Left kidney (tissue), 8 donors: ENCODE data around the gene SMCO3. TPM values are rescaled to one million over a fixed set of nuclear protein-coding genes. Genes with fewer than 3 reads are reported as not detected.

Experiments
- DNase-seq: peaks from one replicate; pipeline ENCODE4 v3.0.0-alpha.2; 2013
- long read RNA-seq, 8 donors: transcript quantifications; one replicate each; lab custom pipeline, GENCODE V29; 2026
- polyA plus RNA-seq: library from polyadenylated mRNA; unstranded; fragments of 120-200 nt; gene quantifications from one replicate; pipeline ENCODE4 v1.2.1, GENCODE V29; 2013; ENCODE audit not compliant: insufficient read length

The SMCO3 gene
- 2.1 TPM for polyA plus RNA-seq
- long read RNA-seq, donor 1: 0 reads
- long read RNA-seq, donor 2, partial matches to known transcripts: 6 of 7 reads
- long read RNA-seq, donor 2, other reads (novel, unspliced or antisense): 0 of 7 reads
- long read RNA-seq, donor 3, partial matches to known transcripts: 0 of 1 reads
- long read RNA-seq, donor 3, other reads (novel, unspliced or antisense): 0 of 1 reads
- long read RNA-seq, donor 4: 0 reads
- long read RNA-seq, donor 5, partial matches to known transcripts: 15 of 25 reads
- long read RNA-seq, donor 5, other reads (novel, unspliced or antisense): 7 of 25 reads
- long read RNA-seq, donor 6: 0 reads
- long read RNA-seq, donor 7, partial matches to known transcripts: 0 of 2 reads
- long read RNA-seq, donor 7, other reads (novel, unspliced or antisense): 0 of 2 reads
- long read RNA-seq, donor 8, partial matches to known transcripts: 0 of 1 reads
- long read RNA-seq, donor 8, other reads (novel, unspliced or antisense): 0 of 1 reads

DNA sequence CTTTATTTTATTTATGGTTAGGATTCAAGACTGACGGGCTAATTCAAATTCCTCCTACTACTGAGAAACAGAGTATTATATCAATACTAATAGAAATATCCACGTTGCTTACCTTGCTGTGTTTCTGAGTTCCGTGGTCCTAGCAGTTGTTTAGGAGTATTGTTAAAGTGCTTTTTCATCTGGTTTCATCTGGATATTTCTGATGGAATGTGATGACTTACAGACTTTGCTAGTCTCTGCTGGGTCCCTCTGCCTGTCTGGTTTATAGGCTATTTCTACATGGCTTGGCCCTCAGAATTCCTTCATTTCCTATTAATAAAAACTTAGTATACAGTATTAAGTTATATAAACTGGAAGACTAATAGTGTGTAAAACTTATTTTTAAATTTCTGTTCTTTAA lies at the start of gene SMCO3:
Gene SMCO3 (minus strand): TSS at position 169 of the 400 bp plus-strand sequence. CDS start 7,502 bp downstream, outside the sequence.
- no peak for DNase-seq

DNA sequence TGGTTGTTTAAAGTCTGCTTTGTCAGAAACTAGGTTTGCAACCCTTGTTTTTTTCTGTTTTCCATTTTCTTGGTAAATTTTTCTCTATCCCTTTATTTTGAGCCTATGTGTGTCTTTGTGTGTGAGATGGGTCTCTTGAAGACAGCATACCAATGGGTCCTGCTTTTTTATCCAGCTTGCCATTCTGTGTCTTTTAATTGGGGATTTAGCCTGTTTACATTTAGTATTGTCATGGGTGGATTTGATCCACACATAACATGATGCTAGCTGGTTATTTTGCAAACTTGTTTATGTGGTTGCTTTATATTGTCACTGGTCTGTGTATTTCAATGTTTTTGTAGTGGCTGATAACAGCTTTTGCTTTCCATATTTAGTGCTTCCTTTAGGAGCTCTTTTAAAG lies 46.5 kb upstream of the SMCO3 start:
- no peak for DNase-seq

DNA sequence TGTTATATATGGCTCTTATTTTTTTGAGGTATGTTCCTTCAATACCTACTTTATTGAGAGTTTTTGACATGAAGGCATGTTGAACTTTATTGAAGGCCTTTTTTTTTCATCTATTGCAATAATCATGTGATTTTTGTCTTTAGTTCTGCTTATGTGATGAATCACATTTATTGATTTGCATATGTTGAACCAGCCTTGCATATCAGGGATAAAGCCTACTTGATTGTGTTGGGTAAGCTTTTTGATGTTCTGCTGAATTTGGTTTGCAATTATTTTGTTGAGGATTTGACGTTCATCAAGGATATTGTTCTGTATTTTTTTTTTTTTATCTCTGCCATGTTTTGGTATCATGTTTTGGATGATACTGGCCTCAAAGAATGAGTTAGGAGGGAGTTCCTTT lies 44.5 kb upstream of the SMCO3 start:
- no peak for DNase-seq

DNA sequence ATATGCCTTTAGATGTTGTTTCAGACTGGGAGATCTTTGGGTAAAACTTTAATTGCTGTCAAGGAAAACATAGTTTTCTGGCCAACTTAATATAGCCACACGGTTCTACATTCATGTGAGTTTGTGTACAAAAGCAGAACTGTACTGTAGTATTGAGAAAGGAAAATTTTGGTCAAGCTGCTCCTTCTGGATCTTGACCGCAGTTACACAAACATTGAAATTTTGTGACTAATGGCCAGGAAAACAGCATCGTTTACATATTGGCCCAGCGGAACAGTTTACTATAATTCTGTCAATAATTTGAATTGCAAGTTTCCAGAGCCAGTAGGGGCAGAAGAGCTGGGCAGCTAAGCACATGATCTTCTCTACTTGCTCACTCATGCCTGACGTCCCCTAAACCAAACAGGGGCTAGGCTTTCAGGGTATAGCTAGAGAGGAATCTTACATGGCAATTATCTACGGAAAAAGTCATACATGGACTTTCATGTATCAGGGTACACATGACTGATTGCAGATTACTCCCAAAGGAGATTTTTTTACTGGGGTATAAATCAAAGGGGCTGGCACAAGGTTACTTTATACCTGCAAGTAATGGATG lies 40.7 kb upstream of the SMCO3 start:
- DNase-seq: peak; percentile 46

DNA sequence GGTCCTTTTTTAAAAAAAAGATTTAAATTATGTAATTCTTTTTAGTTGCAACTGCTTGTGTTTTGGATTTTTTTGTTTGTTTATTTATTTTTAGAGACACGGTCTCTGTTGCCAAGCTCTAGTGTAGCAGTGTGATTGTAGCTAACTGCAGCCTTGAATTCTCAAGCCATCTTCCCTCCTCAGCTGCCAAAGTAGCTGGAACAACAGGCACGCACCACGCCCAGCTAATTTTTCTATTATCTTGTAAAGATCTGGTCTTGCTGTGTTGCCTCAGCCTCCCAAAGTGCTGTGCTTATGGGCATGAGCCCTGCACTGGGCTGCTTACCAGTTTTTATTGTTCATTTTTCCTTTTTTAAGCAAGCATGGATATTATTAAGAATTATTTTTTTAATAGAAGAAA lies 40.0 kb upstream of the SMCO3 start:
- no peak for DNase-seq

DNA sequence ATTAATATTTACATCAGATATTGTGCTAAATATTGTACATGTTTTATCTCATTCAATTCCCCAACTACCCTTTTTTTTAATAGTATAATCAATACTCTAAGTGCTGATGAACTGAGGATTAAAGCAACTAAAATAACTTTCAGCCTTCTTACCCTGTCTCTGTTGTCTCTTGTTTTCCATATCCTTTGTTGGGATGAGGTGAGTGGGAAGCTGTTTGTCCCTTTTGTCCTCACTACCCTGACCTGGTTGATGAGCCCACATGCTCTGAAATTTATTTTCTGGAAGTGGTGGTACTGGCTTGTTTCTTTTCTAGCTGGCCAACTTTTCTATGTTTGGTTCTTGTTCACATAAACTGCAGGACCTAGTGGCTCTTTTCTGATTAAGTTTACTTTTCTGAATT lies 38.9 kb upstream of the SMCO3 start:
- no peak for DNase-seq

DNA sequence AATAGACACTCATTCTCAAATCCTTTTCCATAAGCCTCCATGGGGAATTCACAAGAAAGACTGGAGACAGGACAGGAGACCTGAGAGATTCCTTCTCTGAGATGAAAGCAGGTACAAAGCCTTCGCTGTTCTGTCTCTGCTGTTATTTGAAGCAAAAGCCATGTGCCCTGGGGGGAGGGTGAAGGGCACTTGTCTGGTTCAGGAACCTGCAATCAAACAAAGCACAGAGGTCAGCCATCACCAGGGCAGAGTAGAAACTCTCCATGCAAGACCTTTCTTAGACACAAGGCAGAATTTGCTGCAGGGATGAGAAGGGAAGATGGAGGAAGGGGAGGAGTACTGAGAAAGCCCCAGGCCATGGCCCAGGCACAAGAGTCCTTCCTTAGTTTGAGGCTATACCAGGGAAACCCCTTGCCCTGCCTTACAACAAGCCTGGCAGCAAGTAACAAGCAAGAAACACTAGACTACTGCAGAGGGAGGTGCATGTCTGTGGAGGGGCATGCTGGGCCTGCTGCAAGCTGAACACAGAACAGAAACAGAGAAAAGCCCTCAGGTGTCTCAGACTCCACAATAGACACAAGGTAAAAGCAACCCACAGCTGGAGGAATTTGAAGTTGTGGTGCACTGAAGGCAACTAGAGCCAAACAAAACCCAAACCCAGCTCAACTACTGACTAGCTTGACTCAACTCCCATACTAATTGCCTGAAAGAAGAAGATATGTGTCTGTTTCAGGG lies 37.1 kb upstream of the SMCO3 start:
- no peak for DNase-seq

DNA sequence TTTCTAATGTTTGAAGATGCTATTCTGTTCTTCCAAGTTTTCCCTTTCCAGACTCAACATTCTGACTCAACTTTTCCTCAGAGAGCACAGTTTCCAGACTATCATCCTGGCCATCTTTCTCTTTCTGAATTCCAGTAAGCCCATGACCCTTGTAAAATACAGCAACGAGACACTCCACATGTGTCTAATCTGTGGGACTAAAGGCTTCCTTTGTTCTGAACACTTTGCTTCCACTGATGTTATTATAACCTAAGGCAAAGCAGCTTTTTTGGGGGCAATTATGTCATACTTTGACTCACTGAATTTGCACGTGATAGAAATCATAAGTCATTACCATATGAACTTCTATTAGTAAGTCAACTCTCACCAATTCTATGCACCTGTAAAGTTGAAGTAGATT lies 35.7 kb upstream of the SMCO3 start:
- no peak for DNase-seq

DNA sequence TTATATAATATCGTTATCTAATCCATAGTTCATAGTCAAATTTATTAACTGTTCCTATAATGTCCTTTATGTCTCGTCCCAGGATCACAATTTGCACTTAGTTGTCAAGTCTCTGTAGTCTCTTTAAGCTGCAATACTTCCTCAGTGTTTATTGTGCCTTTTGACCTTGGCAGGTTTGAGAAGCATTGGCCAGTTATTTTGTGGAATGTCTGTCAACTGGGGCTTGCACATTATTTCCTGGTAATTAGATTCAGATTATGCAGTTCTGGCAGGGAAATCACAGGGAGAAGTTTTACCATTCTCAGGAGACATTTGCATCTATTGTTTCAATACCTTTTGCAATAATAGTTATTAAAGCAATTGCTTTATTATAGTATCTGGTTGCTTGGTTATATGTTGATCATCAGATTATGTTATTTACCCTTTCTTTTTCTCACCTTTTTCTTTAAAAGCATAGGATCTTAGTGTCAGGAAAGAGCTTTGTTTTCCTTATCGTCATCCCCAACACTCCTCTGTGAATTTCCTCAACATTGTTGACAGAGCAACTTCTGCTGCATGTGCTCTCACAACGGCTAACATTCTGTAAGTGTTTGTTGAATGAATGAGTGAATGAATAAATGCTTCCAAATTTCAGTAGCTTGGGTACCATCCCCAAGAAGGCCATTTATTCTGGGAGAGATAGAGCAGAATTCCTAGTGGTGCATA lies 33.0 kb upstream of the SMCO3 start:
- no peak for DNase-seq

DNA sequence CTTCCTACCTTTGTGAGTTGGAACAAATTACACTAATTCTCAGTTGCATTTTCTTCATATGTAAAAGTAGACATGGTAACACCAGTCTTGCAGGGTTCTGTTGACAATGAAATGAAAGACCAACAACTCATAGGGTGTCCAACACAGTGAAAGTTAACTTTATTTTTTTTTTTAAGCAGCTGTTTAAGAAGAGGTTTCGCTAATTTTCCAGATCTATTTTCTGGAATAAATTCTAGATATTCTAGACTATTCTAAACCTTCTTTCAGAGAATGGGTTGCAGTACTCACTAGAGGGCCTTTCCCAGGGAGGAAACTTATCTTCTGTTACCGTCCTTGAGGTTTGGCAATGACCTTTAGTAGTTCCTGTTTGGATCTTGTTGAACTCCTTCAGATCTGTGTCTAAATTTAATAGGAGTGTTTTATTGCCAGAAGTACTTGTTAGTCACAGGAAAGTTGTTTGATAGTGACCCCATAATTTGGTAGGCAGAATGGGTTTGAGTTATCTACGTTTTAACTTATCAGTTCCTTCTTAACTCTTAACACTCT lies 32.1 kb upstream of the SMCO3 start:
- DNase-seq: no peak

DNA sequence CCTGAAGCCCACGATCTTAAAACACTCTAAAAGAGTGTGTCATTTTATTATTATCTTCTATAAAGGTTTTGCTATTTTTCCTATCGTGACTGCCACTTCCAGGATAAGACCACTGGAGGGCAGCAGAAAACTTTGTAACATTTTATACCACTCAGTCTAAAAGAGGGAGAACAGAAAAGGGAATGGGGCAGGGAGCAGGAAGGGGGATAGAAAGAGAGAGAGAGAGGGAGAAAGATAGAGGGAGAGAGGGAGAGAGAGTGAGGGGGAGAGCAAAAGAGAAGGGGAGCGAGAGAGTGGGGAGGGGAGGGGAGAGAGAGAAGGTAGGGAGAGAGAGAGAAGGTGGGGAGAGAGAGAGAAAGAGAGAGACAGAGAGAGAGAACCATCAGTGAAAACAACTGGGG lies 31.4 kb upstream of the SMCO3 start:
- peak; percentile 72 for DNase-seq

DNA sequence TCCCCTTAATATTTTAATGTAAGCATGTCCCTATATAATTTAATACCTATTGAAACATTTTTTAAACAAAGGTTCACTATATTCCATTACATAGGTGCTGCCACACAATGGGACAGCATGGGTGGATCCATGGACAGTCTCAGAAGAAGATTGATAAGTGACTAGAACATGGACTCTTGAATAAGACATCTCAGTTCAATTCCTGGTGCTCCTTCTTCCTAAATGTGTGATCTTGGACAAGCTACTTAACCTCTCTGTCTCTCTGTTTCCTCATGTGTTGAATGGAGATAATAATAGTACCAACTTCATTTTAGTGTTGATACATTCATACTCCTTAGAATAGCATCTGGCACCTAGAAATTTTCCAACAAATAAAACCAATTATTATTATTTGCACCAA lies 30.4 kb upstream of the SMCO3 start:
- no peak for DNase-seq

DNA sequence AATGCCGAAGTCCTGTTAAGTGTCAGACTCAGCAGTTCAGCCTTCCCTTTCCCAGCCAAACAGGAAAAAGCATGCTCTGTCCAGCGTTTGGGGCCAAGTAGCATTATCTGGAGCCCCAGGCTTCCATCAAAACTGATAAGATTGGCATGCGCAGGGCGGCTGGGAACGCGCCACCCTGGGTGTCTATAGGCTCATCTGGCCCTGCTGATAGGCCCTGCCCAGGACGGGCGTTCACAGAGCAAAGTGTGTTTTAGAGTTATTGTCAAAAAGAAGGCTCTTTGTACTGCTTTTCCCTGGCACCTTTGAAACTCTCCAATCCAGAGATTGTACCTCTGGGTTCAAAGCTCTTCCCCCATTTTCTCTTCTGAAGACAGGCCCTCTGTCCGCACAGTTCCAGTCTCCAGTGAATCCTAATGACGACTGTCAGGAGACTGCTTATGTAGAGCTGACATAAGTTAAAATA lies 29.5 kb upstream of the SMCO3 start, which contains the start of gene ART4:
Gene ART4 (minus strand): TSS at position 102 of the 463 bp plus-strand sequence. CDS start 413 bp downstream, outside the sequence.
- DNase-seq: no peak

DNA sequence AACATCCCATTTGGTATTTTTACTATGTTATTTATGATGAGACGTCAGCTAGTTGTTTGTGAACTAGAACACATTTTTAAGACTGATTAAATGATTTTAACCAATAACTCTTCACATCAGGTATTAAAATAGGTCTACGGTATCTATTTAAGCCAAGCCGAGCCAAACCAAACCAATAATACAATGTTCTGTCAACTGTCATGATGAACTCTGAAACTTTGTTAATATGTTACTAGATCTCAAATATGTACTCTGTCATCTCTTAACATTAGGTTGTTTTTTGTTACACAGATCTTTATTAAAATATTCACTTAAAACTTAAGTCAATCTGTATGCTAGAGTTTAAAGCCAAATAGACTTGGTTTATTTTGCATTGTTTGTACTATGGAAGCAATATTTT lies 28.3 kb upstream of the SMCO3 start:
- no peak for DNase-seq

DNA sequence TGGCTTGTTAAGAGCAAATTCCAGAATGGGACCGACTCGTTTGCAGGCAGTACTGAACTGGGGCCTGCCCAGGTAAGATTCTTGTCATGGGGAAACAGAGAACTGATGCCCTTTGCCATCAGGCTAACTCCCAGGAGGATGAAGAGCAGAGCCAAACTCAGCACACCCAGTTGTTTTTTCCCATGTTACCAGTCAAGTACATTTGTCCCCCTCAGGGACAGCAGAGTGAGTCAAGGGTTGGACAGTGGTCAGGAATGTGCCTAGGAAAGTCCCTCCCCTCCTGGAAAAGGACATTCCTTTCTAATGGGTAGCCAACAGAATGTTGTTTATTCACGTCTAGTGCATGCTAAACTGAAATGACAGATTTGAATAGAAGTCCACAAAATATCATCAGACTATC lies 27.8 kb upstream of the SMCO3 start:
- no peak for DNase-seq

DNA sequence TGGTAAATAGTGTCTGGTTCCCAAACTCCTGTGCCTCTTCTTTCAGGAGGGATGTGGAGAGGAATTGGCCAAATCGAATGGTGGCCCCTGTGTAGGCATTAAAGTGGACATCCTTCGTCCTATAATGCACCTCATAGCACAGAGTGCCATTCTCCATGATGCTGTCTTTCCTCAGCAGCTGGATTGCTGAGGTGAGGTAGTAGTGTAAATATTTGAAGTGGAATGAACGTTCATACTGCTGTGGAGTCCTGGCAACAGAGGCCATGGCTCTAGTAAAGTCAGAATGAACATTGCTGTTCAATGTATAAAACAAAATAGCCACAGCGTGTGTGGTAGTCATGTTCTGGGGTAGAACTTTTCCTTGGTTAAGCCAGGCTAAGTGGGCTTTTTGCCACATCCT lies 26.6 kb upstream of the SMCO3 start:
- DNase-seq: no peak

DNA sequence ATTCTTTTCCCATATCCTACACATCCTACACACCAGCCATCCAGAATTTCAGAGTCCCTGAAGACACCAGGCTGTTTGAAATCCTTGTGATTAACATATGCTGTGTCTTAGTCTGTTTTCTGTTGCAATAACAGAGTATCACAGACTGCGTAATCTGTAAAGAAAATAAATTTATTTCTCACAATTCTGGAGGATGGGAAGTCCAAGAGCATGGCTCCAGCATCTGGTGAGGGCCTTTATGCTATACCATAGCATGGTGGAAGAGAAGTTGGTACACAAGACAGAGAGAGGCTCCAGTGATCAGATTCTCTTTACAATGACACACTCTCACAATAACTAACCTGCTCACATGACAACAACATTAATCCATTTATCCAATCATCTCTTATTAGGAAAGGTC lies 25.3 kb upstream of the SMCO3 start:
- no peak for DNase-seq

DNA sequence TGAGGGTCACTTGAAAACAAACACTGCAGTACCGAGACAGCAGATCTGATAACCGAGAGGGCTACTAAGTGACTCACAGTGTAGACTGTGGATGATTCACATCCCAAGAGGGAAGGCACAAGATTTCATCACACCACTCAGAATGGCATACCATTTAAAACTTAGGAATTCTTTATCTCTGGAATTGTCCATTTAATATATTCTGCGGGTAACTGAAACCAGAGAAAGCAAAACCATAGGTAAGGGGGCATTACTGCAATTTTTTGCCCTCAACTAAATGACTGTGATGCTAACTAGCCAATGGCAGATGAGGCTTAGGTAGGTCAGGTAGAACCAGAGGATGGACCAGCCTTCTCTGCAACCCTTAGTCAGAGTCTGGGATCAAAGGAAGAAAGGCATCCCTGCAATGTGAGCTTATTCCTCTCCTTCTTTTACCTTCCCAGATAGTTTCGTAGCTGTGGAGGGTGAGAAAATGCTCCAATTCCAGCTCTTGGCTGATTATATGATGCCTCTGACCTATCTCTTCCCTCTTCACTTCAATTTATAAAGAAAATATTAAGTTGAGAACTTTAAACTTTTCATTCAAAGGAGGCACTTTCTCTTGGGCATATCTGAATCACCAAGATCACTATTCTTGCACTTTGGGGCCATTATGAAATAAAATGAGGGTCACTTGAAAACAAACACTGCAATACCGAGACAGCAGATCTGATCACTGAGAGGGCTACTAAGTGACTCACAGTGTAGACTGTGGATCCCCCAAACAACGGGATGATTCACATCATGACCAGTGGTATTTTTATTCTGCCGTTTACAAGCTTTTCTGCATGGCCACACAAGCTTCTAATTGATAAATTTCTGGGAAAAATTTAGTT lies 22.6 kb upstream of the SMCO3 start:
- DNase-seq: no peak

DNA sequence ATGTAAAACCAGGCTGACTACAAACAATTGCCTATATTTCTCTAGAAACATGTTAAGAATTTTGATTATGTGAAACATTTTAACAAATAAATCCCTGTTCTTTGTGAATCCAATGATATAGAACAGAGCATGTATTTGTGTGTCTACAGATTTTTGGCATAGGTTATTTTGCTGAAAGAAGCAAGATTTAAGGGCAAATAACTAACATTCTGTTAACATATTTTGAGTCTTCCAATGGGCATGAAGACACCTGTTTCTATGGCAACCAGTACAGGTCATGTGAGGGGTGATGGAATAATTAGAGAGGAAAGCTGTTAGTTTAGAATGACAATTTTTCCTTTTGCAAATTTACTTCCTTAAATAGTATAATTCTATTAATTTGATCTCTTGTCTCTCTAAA lies 20.5 kb upstream of the SMCO3 start:
- DNase-seq: no peak

DNA sequence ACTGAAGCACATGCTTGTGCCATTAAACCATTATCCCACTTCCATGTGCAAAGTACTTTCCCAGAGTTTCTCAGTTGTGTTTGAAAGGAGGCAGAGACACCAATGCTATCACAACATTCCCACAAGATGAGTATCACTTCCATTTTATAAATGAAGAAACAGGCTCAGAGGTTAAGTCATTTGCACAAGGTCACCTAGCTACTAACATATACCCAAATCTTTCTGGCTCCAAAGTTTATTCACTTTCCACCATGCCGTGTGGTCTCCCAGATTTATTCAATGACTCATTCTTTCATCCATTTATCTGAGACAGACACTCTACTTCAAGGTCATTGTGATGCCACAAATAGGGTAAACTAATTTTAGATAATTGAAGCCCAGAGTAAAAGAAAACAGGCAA lies 20.0 kb upstream of the SMCO3 start:
- DNase-seq: no peak

DNA sequence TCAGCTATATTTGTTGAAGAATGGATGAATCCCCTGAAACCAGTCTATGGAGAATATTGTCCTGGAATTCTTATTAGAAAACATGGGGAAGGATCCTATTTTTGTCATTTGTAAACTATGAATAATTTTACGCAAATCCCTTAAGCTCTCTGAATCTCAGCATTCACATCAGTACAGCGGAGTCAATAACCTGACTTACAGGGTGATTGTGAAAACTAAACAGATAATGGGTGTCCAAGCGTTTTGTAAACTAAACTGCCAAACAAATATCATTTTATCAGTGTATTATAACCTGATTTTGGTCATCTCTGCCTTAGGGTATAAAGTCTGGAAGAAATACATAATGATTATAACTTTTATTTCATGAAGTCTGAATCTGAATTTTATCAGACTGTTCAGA lies 19.4 kb upstream of the SMCO3 start:
- no peak for DNase-seq
